ENCODE results near the gene RBFOX2.
"Not testable (repeated sequence)": the region's sequence is repeated elsewhere in the genome, so short reads cannot be mapped to it uniquely, and the experiment has no call there.

The RBFOX2 gene

GRCh38 chr22:36042240-36042639 lies 13.6 kb upstream of the RBFOX2 start:
- no peak for DNase-seq (ENCODE audit: low read depth in 2 of 2, low spot score in 1 of 2)

GRCh38 chr22:36039125-36039524 lies 10.5 kb upstream of the RBFOX2 start:
- DNase-seq (ENCODE audit: low read depth in 2 of 2, low spot score in 1 of 2) = no peak

DNA sequence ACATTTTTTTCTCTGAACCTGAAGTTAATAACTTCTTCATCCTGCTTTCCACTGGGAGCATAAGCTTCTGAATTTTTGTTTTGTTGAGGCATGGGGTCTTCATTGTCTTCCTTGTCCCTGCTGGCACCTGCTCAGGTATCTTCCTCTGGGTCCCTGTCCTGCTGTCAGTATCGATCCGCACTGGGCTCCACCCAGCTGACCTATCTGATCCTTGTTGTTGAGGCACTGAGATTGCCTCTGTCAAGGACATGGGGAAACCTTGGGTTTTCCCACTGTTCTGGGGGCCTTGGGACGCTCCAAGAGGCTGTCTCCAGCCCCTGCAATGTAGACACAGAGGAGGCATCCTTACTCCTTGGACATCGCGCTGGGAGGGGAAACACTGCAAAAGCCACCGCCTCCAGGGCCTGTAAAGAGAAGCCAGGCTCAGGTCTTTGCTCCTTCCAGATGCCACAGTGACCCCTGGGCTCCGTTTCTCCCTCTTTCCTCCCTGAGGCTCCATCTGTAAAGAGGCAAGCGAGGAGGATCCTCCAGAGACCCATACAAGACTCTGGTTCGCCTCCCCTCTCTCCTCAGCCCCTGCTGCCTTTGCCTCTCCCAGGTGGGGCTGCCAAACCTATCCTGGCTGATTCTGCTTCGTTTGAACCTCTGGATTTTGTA lies 8.6 kb upstream of the RBFOX2 start:
- DNase-seq (ENCODE audit: low read depth in 2 of 2, low spot score in 1 of 2) = no peak

- DNase-seq (ENCODE audit: low read depth in 2 of 2, low spot score in 1 of 2) = no peak
Observed at GRCh38 chr22:36036167-36036624, 7.6 kb upstream of the RBFOX2 start.

DNA sequence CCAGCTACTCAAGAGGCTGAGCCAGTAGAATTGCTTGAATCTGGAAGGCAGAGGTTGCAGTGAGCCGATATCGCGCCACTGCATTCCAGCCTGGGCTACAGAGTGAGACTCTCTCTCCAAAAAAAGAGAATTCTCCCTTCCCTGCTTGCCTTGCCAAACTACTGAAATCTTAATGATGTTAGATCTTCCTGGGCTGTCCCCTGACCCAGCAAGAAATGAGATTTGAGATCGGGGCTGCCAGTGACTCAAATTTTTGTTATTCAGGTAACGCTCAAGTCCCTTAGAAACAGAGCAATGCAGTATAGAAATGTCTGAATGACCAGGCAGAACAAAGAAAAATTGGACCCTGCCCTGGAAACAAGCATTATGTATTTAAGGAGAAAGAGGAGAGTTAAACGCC lies 4.0 kb upstream of the RBFOX2 start:
- DNase-seq (ENCODE audit: low read depth in 2 of 2, low spot score in 1 of 2) = no peak

- no peak for DNase-seq (ENCODE audit: low read depth in 2 of 2, low spot score in 1 of 2)
Observed at GRCh38 chr22:36029406-36029755, 757 bp upstream of the RBFOX2 start.

DNA sequence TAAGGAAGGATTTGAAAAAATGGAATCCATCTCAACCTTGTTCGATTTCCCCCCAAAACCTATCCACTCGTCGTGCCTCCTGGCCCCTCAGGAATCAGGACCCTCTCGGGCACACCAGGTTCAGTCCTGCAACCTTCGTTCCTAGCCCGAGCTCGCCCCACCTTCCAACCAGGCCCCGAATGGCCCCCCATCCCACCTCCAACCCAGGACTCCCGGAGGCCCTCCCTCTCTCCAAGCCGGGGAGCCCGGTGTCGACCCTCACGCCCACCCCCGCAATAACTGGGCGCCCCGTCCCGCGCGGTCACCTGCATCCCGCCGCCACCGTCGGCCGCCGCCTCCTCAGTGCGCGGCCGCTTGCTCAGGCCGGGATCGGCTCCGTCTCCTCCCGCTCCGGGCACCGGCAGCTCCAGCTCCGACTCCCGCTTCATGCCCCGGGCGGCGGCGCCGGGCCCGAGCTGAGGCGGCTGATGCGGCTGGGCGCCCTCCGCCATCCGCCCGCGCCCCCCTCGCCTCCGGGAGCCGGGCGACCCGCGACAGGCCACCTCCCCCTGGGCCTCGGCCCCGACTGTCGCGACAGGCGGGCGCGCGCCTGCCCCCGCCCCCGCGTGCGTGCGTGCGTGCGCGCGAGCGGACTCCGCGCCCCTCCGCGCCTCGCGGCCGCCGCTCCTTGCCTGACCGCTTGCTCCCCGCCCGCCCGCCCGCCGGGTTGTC lies 534 bp downstream of the RBFOX2 start:
- no peak for DNase-seq (ENCODE audit: low read depth in 2 of 2, low spot score in 1 of 2)

- DNase-seq (ENCODE audit: low read depth in 2 of 2, low spot score in 1 of 2) = no peak
Observed at GRCh38 chr22:36027579-36027934, 1.1 kb downstream of the RBFOX2 start.

DNA sequence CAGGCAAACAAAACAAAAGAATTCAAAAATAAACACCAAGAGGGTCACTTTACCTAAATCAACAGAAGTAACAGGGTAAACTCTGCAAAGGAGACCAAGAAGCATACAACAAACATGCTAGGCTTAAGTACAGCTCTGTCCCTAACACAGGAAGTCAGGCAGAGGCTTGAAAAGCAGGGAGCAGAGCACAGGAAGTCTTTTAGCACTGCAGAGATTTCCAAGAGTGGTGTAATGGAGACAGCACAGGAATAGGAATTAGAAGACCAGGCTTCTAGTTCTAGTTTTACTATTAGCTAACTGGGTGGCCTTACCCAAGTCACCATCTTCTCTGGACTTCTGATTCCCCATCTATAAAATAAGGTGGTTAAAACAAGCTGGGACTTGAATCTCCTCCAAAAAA lies 1.9 kb downstream of the RBFOX2 start:
- no peak for DNase-seq (ENCODE audit: low read depth in 2 of 2, low spot score in 1 of 2)

DNA sequence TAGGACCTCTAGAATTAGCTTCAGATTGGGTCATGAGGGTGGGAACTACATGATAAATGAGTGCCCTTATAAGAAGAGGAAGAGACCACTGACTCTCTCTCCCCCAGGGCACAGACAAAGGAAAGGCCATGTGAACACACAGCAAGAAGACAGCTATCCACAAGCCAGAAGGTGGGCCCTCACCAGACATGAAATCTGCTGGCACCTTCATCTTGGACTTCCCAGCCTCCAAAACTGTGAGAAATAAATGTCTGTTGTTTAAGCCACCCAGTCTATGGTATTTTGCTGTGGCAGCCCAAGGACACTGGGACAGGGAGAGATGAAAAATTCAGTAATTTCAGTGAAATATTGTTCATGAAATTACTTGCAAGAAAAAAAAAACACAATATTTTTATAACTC lies 5.9 kb downstream of the RBFOX2 start:
- DNase-seq (ENCODE audit: low read depth in 2 of 2, low spot score in 1 of 2) = no peak

- no peak for DNase-seq (ENCODE audit: low read depth in 2 of 2, low spot score in 1 of 2)
Observed at GRCh38 chr22:36022162-36022561, 6.5 kb downstream of the RBFOX2 start.

GRCh38 chr22:36021606-36022153 lies 6.9 kb downstream of the RBFOX2 start:
- no peak for DNase-seq (ENCODE audit: low read depth in 2 of 2, low spot score in 1 of 2)

DNA sequence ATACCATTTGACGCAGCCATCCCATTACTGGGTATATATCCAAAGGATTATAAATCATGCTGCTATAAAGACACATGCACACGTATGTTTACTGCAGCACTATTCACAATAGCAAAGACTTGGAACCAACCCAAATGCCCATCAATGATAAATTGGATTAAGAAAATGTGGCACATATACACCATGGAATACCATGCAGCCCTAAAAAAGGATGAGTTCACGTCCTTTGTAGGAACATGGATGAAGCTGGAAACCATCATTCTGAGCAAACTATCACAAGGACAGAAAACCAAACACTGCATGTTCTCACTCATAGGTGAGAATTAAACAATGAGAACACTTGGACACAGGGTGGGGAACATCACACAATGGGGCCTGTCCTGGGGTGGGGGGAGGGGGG lies 7.8 kb downstream of the RBFOX2 start:
- DNase-seq (ENCODE audit: low read depth in 2 of 2, low spot score in 1 of 2) = not testable (repeated sequence)

DNA sequence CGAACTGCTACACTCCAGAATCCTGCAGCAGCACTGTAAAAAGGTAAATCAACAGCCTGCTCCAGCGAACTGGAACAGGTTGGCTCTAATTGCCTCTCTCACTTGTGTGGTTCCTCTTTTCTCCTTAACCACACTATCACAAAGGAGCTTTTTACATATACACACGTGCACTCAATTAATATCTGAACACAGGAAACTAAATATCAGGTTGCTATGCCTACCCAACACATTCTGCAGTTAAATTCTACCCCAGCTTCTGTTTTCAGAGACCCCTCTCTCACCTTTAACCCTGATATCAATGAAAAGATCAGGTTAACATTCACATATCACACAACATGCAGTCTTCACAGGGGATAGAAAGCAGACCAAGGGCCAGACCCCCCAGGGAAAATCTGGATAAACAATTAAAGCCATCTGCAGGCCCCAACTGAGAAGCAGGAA lies 11.0 kb downstream of the RBFOX2 start:
- DNase-seq (ENCODE audit: low read depth in 2 of 2, low spot score in 1 of 2) = no peak

DNA sequence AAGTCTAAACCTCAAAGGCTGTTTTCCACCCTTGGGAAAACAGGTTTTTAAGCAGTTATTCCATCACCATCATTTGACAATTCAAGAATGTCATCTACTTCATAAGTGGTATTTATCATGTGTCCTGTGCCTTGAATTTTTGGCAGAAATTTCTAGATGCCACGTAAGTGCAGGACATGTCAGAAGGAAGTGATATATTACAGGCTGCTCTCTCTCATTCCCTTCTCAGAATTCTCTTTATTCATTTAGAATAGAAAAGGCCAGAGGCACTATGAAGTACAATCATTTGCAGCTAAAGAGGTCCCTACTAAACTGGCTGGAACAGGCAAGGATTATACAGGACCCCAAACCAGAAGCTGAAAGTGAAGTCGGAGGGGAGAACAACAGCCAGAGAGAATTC lies 11.9 kb downstream of the RBFOX2 start:
- DNase-seq (ENCODE audit: low read depth in 2 of 2, low spot score in 1 of 2) = no peak

DNA sequence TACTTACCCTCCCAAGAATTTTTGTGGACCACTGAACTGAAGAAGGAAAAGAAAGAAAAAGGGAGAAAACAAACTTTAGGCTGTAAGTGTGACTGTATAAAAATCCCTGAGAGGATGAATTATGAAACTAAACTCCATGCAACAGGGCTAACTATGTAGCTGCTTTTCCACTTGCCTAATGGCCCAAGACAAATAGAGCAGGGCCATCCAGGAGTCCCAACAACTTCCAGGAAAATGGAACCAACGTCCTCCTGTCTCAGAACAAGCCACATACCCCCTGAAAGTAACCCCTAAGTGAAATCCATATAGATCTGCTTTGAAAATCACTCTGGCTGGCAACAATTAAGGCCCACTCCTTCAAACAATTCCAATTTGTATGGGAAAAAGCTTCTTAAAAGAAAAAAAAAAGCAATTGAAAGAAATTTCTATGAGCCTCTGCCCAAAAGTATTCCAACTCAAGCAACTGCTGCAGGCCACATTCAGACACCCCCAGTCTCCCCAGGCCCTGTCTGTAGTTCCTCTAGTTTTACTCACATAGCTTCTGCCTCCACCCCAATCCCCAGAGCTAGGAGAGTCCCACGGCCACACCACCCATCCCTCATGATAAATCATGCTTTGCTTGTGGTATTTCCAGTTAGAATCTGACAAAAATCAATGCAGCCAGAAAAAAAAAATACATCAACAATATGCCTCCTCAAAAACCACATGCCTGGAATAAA lies 12.7 kb downstream of the RBFOX2 start:
- no peak for DNase-seq (ENCODE audit: low read depth in 2 of 2, low spot score in 1 of 2)

GRCh38 chr22:36015155-36015810 lies 13.3 kb downstream of the RBFOX2 start:
- DNase-seq (ENCODE audit: low read depth in 2 of 2, low spot score in 1 of 2) = no peak

DNA sequence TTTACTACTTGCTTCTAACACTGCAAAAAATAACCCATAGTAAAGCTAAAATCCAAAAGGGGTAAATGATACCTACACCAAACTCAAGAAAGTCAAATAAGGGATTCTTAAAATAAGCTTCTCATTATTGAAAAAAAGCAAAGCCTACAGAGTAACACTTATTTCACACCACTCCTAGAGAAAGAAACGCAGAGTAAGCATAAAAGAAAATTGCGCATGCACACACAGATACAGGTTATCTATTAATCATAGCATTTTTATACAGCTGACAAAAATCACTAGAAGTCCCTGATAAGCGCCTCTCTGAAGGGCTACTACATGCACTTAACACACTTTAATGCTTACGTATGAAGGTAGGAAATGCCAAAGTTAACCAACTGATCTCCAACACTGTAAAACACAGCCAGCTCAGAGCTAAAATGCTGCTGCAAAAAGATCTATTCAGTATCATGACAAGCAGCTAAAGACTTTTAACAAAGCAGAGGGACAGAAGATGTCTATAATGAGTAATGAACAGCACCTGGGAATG lies 14.0 kb downstream of the RBFOX2 start:
- DNase-seq (ENCODE audit: low read depth in 2 of 2, low spot score in 1 of 2) = no peak

GRCh38 chr22:36012332-36012731 lies 16.3 kb downstream of the RBFOX2 start:
- DNase-seq (ENCODE audit: low read depth in 2 of 2, low spot score in 1 of 2) = no peak

- no peak for DNase-seq (ENCODE audit: low read depth in 2 of 2, low spot score in 1 of 2)
Observed at GRCh38 chr22:36010882-36011281, 17.7 kb downstream of the RBFOX2 start.

DNA sequence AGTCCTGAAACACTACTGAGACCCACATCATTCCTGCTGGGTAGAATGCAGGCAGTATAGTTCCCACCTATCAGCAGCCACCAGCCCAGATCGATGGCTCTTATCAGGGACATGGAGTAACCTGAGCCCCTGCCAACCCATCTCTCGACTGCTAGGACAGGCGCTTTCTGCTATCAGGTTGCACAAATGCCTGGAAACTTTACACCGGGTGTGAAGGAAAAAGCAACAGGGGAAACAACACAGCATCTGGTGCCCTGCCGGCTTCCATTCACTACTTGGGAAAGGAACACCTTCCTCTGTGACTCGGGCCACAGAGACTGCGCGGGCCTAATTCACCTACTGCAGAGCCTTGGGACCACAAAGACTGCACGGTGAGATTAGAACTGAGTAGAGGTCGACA lies 18.5 kb downstream of the RBFOX2 start:
- no peak for DNase-seq (ENCODE audit: low read depth in 2 of 2, low spot score in 1 of 2)

All from stimulated activated CD8-positive, alpha-beta memory T cell treated with anti-CD3 and anti-CD28 coated beads, Interleukin-4, amount 100 ng/mL, for 1 hour (primary cell).